Stimulated activated naive B cell treated with anti-CD40 and anti-IgM and Interleukin-4, amounts not matched to agents 10 μg/mL and 1 μg/mL and 100 μg/mL, for 72 hours (primary cell): ENCODE data around the gene RNU1-2.
"Not testable (repeated sequence)": the region's sequence is repeated elsewhere in the genome, so short reads cannot be mapped to it uniquely, and the experiment has no call there.

Experiments
- ATAC-seq, 2 donors: fragments of 150-1000 bp; cut with Tn5 transposase; replicated peaks; 2 replicates each; pipeline ENCODE4 v1.10.0; 2021; ENCODE audit warnings: moderate library complexity in 1 of 2
- DNase-seq: peaks from one replicate; pipeline ENCODE4 v3.0.0; 2021
- H3K27ac Mint-ChIP-seq: one replicate; pipeline ENCODE4 v1.8.0; 2022; ENCODE audit warnings: mild to moderate bottlenecking, mixed read lengths
- H3K27me3 Mint-ChIP-seq, 2 donors: one replicate each; pipeline ENCODE4 v1.8.0; 2022; ENCODE audit warnings: mixed read lengths in 2 of 2
- H3K36me3 Mint-ChIP-seq, 2 donors: one replicate each; pipeline ENCODE4 v1.8.0; 2022; ENCODE audit warnings: mixed read lengths in 2 of 2, mild to moderate bottlenecking in 1 of 2
- H3K4me1 Mint-ChIP-seq, 2 donors: one replicate each; pipeline ENCODE4 v1.8.0; 2022; ENCODE audit warnings: mixed read lengths in 2 of 2, mild to moderate bottlenecking in 1 of 2
- H3K4me3 Mint-ChIP-seq, 2 donors: one replicate each; pipeline ENCODE4 v1.8.0; 2022; ENCODE audit warnings: mild to moderate bottlenecking in 2 of 2, mixed read lengths in 2 of 2, moderate library complexity in 1 of 2
- H3K9me3 Mint-ChIP-seq, 2 donors: one replicate each; pipeline ENCODE4 v1.8.0; 2022; ENCODE audit warnings: mixed read lengths in 2 of 2, mild to moderate bottlenecking in 1 of 2

Gene RNU1-2

DNA sequence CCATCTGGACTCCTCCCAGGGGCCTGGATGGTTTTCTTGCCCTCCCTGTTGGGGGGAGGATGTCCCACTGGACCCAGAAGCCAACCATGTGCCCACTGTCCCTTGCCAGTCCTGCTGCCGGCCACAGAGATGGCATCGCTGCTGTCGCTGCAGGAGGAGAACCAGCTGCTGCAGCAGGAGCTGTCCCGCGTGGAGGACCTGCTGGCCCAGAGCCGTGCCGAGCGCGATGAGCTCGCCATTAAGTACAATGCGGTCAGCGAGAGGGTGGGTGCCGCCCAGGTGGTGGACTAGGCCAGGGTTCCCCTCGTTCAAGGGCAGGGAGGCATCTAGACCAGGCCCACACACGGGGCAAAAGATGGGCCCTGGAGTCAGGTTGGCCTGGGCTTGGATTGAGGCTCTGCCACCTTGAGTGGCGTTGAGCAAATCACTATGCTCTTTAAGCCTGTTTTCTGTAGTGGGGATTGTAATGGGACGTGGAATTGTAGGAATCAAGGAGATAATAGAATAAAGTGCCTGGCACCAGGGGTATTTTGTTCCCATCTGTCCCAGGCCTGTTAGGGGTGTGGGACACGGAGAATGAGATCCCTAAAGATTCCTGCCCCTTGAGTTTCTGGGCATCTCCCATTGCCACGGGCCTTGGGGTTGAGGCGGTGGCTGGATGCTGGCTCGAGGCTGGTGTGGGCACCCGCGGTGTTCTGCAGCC, 28.6 kb downstream of the RNU1-2 start:
- H3K27ac Mint-ChIP-seq, result no peak overlapping the region
- H3K4me3 Mint-ChIP-seq, result no peak overlapping the region
- DNase-seq (no peak), ATAC-seq (no peak)
- peaks cover 27 to 32% of the 10 kb centered on the region in 2 donors for H3K4me1 Mint-ChIP-seq
- no peaks in the 10 kb centered on the region for H3K36me3 Mint-ChIP-seq
- H3K27me3 Mint-ChIP-seq, result peaks cover 4 to 8% of the 10 kb centered on the region in 2 donors
- no peaks in the 10 kb centered on the region for H3K9me3 Mint-ChIP-seq

DNA sequence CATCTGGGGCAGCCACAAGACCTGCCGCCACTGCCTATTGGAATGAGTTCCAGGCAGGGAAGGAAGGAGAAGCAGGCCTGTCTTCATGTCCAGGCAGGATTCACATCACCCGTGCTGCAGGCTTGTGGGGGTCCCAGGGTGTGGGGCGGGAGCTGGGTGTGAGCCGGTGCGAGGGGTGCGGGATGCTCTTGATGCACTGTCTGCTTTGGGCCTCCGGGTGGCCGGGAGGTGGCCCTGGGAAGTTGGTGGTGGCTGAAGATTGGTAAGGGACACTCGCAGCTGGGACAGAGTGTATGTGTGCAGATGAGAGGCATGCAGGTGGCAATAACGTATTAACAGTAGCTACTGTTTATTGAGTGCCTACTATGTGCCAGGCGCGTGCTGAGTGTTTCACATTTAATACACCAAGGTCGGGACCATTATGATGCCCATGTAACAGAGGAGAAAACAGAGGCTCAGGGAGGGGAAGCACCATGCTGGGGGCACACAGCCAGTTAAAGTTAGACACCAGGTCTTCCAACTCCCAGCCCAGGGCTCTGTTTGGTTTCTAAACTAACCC, 29.2 kb downstream of the RNU1-2 start:
- H3K27ac Mint-ChIP-seq, result no peak overlapping the region
- peaks cover 27 to 32% of the 10 kb centered on the region in 2 donors for H3K4me1 Mint-ChIP-seq
- DNase-seq (no peak), ATAC-seq (no peak)
- no peak overlapping the region for H3K4me3 Mint-ChIP-seq
- peaks cover under 1 to 2% of the 10 kb centered on the region in 2 donors for H3K36me3 Mint-ChIP-seq
- no peaks in the 10 kb centered on the region for H3K9me3 Mint-ChIP-seq
- H3K27me3 Mint-ChIP-seq, result peaks cover 4 to 8% of the 10 kb centered on the region in 2 donors

DNA sequence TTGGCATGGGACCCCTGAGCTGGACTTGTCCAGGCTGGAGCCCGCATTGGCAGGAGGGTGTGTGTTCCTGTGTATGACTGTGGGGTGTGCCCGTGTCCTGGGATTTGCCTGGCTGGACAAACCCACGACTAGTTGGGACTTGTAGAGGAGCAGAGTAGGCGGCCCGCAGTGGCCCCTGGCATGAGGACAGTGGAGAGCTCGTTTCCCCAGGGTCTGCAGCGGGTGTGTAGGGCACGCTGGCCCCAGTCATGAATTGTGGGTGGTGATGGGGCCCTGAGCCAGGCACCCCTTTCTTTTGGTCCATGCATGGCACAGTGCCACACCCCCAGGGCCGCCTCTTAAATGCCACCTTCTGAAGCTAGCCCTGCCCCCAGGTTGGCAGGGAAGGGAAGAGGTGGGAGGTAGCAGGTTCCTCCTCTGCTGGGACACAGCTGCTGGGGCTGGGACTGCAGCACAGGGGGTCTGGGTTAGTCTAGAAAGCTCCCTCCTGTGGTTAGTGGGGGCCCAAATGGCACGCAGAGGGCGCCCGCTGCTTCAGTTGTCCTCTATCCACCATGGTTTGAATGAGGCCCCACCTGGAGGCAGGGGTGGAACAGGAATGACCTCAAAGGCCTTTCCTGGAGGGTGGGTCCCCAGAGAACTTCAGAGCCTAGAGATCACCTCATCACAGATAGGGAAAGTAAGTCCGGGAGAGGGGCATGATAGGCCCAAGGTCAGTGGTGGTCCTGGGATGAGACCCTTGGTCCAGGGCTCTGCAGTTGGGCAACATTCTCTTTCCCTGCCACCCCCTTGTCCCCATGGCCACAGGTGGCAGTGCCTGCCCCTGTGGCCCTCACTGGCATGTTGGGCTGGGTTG, 30.1 kb downstream of the RNU1-2 start:
- Mint-ChIP-seq H3K4me3 (no peak overlapping the region), H3K27me3 (peaks cover 4 to 8% of the 10 kb centered on the region in 2 donors), H3K27ac (no peak overlapping the region), H3K9me3 (no peaks in the 10 kb centered on the region), H3K36me3 (peaks cover 2 to 10% of the 10 kb centered on the region in 2 donors), H3K4me1 (peaks cover 27 to 32% of the 10 kb centered on the region in 2 donors)
- DNase-seq, result no peak
- ATAC-seq, result no peak

DNA sequence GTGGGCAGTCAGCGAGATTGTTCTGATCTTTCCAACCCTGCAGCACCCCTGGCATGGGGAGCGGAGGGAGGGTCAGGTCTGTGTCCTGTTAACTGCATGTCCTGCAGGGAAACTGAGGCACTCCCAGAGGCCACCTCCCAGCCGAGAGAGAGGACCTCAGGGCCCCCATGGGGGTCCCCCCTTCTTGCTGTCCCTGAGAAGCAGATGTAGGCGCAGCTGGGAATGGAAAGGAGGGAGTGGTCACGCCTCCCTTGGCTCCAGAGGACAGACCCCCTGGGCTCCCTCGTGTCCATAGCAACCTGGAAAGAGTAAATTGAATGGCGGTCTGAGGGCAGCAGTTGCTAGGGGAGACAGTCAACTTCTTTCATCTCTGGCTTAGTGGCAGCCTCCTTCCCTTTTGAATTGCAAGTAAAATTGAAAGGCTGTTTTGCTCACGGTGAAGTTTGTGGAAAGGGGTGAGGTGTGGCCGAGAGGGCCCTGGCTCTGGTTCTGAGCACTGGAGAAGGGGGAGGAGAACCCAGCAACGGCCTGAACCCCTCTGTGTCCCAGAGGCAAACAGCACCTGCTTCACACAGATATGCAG, 30.8 kb downstream of the RNU1-2 start:
- ATAC-seq (no peak), DNase-seq (no peak)
- Mint-ChIP-seq H3K36me3 (peaks cover 3 to 14% of the 10 kb centered on the region in 2 donors), H3K9me3 (no peaks in the 10 kb centered on the region), H3K4me3 (no peak overlapping the region), H3K27ac (no peak overlapping the region), H3K27me3 (peaks cover under 1 to 4% of the 10 kb centered on the region in 2 donors), H3K4me1 (peaks cover 22 to 27% of the 10 kb centered on the region in 2 donors)

DNA sequence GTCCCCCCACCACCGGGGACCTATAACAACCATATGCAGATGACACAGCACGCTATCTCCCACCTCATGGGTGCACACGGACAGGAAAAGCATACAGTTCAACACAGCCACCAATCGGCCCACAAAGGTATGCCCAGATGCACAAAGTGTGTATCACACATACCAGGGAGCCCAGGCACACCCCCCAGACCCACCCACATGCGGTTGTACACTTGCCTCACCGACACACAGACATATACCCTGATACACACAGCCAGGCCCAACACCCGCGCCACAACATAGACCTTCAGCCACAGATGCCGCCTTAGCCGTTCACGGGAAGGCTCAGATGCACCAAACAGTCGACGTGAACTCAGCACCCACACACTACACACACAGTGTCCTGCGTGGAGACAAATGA, 31.5 kb downstream of the RNU1-2 start:
- Mint-ChIP-seq H3K4me1 (peaks cover 15 to 23% of the 10 kb centered on the region in 2 donors), H3K4me3 (no peak overlapping the region), H3K36me3 (peaks cover 4 to 17% of the 10 kb centered on the region in 2 donors), H3K9me3 (no peaks in the 10 kb centered on the region), H3K27me3 (no peaks in the 10 kb centered on the region), H3K27ac (no peak overlapping the region)
- DNase-seq (no peak), ATAC-seq (no peak)

DNA sequence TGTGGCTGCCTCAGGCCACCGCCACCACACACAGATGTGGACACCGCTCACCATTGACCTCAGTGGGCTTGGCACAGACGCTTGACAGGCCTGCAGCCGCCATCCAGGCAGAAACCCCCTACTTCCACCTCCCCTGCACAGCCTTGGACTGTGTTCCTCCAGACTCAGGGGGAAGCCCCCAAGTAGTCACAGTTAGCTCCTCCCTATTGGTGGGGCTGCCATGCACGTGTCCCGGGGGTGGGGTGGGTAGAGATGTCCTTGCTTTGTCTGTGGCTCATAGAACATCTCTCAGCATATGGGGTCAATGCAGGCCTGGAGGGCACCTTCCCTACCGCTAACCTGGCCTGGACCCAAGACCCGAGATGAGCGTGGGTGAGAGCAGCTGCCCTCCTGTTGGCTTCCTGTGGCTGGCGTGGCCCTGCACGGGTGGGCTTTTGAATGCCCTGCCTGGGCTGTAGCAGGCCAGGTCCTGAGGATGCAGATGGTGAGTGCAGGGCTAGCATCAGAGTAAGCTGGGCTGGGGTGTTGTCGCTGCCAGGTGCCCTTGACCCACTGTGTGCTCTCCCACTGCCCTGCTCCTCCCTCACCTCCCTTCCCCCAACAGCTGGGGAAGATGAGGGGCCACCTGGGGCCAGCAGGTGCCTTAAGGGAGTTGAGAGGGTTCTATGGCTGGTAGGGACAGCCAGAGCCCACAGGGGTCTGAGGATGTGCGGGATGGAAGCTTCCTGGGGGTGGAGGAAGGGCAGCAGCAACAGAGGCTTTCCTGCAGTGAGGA, 32.1 kb downstream of the RNU1-2 start:
- no peaks in the 10 kb centered on the region for H3K9me3 Mint-ChIP-seq
- H3K27me3 Mint-ChIP-seq, result no peaks in the 10 kb centered on the region
- H3K4me1 Mint-ChIP-seq, result peaks cover 10 to 18% of the 10 kb centered on the region in 2 donors
- H3K36me3 Mint-ChIP-seq, result peaks cover 4 to 20% of the 10 kb centered on the region in 2 donors
- no peak overlapping the region for H3K27ac Mint-ChIP-seq
- no peak overlapping the region for H3K4me3 Mint-ChIP-seq
- peak; percentile 36 to 68 for ATAC-seq
- DNase-seq, result no peak

DNA sequence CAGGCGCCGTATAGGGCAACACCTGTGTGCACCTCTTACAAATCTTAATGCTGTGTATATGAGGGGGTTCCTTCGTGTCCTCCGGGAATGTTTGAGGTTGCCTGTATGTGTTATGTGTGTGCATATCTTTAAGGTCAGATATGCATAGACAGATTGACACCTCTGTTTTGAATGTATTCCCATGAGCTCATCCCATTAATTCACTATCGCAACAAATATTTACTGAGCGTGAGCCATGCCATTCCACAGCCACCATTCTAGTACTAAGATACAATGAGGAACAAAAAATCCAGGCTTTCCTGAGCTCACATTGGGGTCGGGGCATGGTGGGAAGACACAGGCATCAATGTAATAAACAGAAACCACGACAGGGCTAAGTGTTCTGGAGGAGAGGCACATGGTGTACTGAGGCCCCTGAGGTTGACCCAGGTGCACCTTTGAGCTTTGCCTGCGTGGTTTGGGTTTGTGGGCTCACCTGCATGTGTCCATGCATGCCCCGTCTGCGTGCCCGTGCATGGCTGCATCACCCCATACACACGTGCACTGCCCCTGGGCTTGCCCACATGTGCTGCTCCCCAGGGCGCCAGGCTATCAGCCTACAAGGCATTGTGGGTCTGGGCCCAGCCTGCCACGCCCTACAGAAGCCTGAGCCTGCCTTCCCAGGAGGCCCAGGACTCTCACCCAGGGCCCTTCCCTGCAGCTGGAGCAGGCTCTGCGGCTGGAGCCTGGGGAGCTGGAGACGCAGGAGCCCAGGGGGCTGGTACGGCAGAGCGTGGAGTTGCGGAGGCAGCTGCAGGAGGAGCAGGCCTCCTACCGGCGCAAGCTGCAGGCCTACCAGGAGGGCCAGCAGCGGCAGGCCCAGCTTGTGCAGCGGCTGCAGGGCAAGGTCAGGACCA, 33.6 kb downstream of the RNU1-2 start:
- H3K4me1 Mint-ChIP-seq, result peaks cover 10 to 16% of the 10 kb centered on the region in 2 donors
- not testable (repeated sequence) for H3K4me3 Mint-ChIP-seq, DNase-seq, H3K9me3 Mint-ChIP-seq, H3K27ac Mint-ChIP-seq, ATAC-seq, H3K27me3 Mint-ChIP-seq
- H3K36me3 Mint-ChIP-seq, result peaks cover 4 to 20% of the 10 kb centered on the region in 2 donors

DNA sequence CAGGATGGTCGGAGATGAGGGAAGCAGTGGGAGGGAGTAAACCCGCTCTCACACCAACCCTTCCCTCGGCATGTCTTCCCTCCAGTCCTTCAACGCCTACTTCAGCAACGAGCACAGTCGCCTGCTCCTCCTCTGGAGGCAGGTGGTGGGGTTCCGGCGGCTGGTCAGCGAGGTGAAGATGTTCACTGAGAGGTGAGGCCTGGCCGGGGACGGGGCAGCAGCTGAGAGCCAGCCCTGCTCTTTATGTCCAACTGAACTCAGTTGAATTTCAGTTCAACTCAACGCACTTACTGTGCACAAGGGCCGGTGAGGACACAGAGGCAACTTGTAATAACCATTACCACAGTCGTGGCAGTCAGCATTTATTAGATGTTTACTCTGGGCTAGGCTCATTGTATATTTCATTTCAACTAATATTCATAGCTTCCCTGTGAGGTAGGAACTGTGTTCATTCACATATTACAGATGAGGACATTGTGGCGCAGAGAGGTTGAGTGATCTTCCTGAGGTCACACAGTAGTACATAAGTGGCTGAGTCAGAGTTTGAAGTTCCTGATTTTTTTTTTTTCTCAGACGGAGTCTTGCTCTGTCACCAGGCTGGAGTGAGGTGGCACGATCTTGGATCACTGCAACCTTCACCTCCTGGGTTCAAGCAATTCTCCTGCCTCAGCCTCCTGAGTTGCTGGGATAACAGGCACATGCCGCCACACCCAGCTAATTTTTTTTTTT, 35.6 kb downstream of the RNU1-2 start:
- H3K27ac Mint-ChIP-seq, H3K4me3 Mint-ChIP-seq, ATAC-seq, H3K27me3 Mint-ChIP-seq, H3K9me3 Mint-ChIP-seq, H3K4me1 Mint-ChIP-seq, DNase-seq: not testable (repeated sequence)
- peaks cover 9 to 28% of the 10 kb centered on the region in 2 donors for H3K36me3 Mint-ChIP-seq

DNA sequence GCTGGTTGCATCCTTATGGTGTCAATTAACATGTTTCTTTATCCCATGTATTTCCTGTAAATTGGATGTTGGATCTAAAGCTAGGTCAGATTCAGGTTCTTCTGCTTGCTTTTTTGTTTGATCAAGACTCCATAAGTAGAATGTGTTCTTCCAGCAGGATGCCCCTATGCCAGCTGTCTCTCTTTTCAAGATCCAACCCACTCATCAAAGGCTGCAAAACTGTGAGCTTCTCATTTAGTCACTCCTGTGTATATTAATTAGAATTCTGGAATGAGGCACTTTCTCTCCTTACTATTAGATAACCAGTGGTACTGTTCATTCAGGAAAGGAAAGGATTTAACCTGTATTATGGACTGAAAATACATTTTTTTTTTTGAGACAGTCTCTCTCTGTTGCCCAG, 38.2 kb downstream of the RNU1-2 start:
- peaks cover 18 to 46% of the 10 kb centered on the region in 2 donors for H3K36me3 Mint-ChIP-seq
- H3K27me3 Mint-ChIP-seq, H3K4me3 Mint-ChIP-seq, H3K4me1 Mint-ChIP-seq, H3K9me3 Mint-ChIP-seq, H3K27ac Mint-ChIP-seq, ATAC-seq, DNase-seq: not testable (repeated sequence)

DNA sequence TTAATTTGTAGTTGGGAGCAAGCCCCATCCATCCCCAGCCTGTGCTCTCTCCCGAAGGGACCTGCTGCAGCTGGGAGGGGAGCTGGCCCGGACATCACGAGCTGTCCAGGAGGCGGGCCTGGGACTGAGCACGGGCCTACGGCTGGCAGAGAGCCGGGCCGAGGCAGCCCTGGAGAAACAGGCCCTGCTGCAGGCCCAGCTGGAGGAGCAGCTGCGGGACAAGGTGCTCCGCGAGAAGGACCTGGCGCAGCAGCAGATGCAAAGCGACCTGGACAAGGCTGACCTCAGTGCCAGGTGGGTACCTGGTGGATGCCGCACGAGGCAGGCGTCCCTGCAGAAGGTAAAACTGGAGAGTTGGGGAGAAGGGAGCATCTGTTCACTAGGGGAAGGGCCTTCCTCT, 40.8 kb downstream of the RNU1-2 start:
- peaks cover 21 to 42% of the 10 kb centered on the region in 2 donors for H3K36me3 Mint-ChIP-seq
- not testable (repeated sequence) for H3K9me3 Mint-ChIP-seq, H3K27me3 Mint-ChIP-seq, H3K27ac Mint-ChIP-seq, ATAC-seq, DNase-seq, H3K4me3 Mint-ChIP-seq, H3K4me1 Mint-ChIP-seq

DNA sequence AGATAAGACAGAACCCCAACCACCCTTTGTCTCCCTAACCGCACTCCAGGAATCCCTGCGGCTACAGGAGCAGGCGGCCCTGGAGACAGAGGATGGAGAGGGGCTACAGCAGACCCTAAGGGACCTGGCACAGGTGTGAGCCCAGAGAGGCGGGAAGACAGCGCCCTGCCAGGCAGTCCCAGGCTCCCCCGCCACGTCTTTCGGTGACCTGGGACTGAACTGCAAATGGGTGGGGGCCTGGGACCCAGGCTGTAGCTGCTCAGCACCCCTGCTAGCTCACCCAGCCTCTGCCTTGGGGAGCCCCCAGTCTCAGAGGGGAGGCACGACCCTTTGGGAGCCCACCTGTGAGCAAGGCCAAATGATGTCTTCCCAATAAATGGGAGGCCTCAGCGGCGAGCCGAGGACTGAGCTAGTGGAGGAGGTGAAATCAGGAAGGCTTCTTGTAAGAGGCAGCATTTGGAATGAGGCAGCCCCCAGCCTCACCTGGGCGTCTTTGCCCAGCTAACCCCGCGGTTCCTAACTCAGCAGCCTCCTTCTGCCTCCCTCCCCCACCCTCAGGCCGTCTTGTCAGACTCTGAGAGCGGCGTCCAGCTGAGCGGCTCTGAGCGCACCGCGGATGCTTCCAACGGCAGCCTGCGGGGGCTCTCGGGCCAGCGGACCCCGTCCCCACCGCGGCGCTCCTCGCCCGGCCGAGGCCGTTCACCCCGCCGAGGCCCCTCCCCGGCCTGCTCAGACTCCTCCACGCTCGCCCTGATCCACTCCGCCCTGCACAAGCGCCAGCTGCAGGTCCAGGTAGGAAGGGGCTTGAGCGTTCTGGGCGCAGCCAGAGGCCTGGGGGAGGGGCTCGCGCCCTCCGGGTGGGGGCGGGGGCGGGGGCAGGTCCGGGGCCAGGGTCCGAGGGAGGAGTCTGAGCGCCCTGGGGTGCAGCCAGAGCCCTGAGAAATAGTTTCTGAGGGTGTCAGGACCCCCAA, 42.9 kb downstream of the RNU1-2 start:
- Mint-ChIP-seq H3K27me3 (no peaks in the 10 kb centered on the region), H3K4me1 (no peaks in the 10 kb centered on the region), H3K4me3 (no peak overlapping the region), H3K9me3 (no peaks in the 10 kb centered on the region), H3K36me3 (peaks cover 23 to 45% of the 10 kb centered on the region in 2 donors), H3K27ac (peak overlapping the region; percentile 22)
- DNase-seq (no peak), ATAC-seq (no peak)
